NOMO-1 treated with DMSO at 0.1 percent for 48 hours (cell line): ENCODE data around the gene ITIH2.
"Not testable (repeated sequence)": the region's sequence is repeated elsewhere in the genome, so short reads cannot be mapped to it uniquely, and the experiment has no call there.

ENCODE experiments used
- DNase-seq: peaks from one replicate; lab custom pipeline; 2025; ENCODE audit not compliant: unreplicated experiment; lab: John Stamatoyannopoulos, UW

ITIH2 gene

DNA sequence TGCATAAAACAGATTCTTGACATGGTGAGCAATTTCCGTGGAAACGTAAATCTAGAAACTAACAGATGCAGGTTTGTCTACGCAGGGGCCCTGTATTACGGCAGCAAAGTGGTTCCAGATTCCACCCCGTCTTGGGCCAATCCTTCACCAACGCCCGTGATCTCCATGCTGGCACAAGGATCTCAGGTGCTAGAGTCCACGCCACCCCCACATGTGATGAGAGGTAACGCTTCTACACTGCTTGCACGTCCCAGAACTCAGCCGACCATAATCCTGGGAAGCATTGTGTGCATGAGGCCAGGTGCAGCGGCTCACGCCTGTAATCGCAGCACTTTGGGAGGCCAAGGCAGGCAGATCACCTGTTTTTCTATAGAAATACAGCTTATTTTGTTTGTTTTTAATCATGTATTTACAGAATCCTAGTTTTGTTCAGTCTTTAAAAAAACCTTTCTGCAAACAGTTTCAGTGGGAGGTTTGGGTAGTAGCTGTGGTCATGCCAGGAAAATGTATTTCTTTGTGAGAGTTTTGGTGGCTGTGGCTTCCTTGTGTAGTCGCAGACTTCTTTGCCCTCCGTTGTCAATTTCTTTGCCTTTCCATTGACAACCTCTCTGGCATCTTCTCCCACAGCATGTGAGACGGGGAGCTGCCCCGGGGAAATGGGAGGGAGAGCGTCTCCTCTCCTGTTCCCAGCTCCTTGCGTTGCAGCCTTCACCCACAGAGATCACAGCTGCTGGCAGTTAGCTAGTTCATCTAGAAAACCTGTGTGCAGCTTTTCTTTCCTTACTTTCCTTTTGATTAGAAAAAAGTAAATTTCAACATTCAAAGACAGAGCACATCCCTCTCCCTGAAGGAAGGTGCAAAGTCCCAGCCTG is 35.7 kb downstream of the ITIH2 start:
- no peak for DNase-seq

DNA sequence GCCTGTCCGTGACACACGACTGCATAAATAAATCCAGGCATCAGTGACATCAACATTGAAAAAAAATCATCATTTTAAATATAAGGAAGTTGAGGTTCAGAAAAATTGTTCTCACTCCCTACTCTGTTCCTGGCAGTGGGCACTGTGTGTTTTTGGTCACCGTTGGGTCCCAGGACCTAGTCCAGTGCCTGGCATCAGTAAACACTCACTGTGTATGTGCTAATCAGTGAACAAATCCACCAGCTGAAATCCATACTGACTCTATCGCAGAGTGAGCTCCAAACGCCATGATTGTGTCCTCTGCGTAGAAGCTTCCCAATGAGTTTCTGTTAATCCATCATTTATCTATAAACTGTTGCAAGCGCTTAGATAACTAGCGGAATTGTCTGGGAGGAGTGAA is 41.2 kb downstream of the ITIH2 start:
- no peak for DNase-seq

DNA sequence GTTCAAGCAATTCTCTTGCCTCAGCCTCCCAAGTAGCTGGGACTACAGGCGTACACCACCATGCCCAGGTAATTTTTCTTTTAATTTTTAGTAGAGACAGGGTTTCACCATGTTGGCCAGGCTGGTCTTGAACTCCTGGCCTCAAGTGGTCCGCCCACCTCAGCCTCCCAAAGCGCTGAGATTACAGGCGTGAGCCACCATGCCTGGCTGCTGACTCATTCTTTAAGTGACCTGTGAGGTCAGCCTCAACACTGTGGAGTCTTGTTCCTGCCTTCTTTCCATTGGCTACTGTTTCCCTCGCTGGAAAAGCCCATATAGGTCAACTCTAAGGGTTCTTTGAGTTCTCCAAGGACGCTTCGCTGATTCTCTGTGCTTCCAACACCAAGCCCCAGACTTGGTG is 45.5 kb downstream of the ITIH2 start:
- DNase-seq: not testable (repeated sequence)

DNA sequence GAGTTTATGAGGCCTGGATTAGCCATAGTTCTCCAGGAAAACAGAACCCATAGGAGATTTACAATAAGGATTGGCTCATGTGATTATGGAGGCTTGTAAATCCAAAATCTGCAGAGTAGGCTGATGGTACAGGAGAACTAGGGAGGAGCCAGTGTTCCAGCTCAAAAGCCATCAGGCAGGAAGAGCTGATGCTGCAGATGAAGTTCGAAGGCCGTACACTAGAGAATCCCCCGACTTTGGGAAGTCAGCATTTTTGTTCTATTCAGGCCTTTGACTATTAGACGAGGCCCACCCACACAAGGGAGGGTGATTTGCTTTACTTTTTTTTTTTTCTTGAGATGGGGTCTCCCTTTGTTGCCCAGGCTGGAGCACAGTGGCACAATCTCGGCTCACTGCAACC is 47.1 kb downstream of the ITIH2 start:
- DNase-seq: no peak

DNA sequence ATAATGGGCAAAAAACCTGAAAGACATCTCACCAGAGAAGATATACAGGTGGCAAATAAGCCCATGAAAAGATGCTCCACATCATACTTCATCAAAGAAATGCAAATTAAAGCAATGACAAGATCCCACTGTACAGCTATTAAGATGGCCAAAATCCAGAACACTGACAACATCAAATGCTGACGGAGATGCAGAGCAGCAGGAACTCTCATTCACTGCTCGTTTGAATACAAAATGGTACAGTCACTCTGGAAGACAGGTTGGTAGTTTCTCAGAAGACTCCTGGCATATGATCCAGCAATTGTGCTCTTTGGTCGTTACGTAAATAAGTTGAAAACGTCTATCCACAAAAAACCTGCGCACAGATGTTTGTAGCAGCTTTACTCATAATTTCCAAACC is 49.1 kb downstream of the ITIH2 start:
- no peak for DNase-seq

DNA sequence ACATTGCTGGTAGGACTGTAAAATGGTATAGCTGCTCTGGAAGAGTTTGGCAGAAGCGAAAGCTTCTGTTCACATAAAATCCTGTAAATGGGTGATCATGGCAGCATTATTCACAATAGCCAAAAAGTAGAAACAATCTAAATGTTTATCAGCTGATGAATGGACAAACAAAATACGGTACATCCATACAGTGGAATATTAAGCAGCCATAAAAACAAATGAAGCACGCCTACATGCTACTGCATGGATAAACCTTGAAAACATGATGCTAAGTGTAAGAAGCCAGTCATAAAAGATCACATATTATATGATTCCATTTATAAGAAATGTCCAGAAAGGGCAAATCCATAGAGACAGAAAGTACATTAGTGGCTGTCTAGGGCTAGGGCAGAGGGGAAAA is 52.0 kb downstream of the ITIH2 start:
- no peak for DNase-seq

DNA sequence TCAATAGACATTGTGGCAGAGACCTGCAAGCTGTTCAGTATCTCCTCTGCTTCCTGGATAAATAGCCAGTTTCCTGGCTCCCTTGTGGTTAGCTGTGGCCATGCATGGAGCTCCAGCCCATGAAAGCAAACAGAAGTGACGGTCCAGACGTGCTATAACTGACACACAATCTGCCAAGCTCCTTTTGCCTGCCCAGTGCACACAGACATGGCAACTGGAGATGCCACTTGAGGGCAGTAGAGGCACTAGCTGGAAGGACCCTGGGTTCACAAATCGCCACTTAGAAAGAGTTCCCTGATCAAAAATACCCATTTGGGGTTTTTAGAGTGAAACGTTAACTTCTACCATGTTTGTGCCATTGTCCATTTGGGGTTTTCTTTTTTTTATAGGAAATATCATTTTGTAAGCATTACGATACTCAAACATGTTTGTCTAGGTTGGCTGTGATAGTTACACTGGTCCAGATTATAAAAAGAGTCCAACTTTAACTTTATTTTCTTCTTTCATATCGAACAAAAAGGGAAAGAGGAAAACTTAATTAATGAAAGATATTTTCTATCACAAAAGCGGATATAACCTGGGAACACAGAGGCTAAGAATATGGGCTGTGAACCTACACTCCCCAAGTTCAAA is 53.4 kb downstream of the ITIH2 start:
- DNase-seq: no peak

DNA sequence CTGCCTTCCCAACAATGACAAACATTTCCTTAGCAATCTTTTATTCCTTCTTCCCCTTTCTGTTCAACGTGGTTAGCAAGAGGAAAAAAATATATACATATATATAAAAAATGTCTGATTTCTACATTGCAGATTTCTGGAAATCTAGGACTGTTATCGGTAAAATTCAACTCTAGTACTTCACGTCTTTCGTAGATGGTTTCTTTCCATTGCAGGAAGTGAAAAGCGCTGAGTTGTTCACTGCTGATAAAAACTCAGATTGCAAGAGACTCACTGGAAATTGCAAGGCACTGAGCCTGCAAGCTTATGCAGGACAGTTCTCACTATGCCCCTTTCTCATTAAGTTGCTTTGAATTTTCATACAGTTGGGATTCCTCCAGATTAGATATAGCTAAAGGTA is 60.8 kb downstream of the ITIH2 start:
- DNase-seq: peak; percentile 1

DNA sequence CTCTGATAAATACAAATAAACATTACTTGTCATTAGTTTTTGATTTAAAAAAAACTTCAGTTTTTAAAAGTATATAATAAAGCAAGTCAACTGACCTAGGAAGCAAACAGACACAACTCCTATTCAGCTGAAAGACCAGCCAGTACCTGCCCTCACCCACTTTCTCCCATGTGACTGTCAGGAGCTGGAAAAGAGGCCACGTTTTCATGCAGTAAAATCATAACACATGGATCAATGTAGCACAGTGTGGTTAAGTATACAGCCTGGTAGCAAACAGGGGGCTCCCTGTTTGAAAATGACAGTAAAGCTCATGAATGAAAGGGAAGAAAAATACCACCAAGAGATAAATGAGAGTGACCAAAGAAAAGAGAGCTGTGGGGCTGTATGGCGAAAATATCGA is 63.1 kb downstream of the ITIH2 start:
- DNase-seq: no peak

DNA sequence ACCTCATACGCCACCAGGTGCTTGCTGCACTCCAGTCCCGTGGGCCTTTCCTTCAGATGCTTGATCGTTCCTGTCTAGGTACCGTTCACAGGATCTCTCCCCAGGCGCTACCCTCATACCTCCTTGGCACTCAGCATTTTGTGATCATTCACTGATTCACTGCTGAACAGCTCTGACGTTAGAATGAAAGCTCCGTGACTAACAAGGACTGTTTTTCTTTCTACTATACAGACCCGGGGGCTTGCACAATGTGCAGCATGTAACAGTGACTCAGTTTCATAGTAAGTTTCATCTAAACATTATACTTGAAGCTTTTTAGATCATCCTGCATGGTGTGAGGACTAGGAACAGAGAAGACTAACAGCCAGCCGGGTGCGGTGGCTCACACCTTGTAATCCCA is 64.1 kb downstream of the ITIH2 start:
- DNase-seq: no peak

DNA sequence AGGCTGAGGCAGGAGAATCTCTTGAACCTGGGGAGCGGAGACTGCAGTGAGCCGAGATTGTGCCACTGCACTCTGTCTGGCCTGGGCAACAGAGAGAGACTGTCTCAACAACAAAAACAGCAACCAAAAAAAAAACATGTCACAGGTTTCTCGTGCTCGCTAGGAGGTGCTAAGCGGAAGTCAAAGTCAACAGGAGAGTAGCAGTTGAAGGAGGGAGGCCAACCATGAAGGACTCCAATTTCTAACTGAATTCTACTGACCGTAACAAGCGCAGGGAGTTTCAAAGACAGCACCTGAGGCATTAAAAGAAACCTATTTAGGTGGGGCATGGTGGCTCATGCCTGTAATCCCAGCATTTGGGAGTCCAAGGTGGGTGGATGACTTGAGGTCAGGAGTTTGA is 65.3 kb downstream of the ITIH2 start:
- DNase-seq: no peak

DNA sequence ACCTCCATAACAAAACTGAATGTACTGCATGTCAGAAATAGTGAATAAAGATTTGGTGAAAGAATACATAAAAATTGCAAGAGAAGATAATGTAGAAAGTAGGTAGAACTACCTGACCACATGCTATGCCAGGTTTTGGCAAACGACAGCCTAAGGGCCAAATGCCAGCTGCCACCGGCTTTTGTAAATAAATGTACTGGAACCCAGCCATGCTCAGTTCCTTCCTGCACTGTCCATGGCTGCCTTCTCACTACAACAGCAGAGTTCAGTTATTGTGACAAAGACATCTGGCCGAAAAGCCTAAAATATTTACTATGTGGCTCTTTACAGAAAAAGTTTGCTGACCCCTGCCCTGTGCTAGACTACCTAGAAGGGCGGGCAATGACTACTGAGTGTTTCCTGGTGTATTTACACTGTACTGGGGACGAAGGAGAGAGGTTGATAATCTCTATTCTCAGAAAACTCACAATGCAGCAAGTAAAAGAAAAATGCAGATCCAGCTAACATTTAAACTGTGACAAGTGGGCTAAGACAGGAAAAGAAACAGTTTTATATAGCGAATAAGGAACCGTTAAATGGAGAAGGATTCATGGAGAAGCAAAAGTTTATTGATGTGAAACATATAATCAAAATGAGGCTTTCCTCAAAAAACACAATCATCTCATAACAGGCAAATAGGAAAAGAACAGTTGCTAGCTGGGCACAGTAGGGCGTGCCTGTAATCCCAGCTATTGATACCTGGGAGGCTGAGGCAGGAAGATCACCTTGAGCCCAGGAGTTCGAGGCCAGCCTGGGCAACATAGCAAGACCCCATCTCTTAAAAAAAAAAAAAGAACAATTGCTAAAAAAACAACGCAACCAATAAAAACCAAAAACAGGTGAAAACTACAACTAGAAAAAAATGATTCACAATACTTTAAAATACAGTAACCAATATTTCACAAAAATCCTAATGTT is 71.0 kb downstream of the ITIH2 start:
- no peak for DNase-seq

DNA sequence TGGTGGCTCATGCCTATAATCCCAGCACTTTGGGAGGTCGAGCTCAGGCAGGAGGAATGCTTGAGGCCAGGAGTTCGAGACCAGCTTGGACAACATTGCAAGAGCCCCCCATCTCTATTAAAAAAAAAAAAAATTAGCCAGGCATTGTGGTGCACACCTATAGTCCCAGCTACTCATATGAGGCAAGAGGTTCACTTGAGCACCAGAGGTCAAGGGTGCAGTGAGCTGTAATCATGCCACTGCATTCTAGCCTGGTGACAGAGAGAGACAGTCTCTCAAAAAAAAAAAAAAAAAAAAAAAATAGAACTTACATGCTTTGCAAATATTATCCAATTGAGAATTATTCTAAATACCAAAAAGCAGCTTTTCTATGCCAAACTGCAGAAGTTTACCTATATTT is 73.7 kb downstream of the ITIH2 start:
- DNase-seq: no peak

DNA sequence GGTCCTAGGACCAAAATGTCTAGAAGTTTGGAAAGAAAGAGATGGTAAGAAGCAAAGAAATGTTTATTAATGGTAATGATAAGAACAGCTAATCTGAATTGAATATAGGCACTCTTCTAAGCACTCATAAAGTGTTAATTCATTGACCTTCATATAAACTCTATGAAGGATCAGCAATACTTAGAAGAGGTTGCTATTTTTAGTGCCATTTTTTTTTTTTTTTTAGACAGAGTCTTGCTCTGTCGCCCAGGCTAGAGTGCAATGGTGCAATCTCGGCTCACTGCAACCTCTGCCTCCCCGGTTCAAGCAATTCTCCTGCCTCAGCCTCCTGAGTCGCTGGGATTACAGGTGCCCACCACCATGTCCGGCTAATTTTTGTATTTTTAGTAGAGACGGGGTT is 79.1 kb downstream of the ITIH2 start:
- not testable (repeated sequence) for DNase-seq

DNA sequence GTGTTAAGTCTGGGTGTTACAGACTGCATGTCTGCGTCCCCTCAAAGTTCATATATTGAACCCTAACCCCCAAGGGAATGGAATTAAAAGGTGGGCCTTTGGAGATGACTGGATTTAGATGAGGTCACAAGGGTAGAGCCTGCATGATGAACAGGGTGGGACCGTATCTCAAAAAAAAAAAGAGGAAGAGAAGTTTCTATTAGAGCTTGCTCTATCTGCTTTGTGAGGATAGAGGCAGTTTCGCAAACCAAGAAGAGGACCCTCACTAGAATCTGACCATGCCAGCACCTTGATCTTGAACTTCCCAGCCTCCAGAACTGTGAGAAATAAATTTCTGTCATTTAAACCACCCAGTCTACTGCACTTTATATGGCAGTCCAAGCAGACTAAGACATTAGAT is 83.3 kb downstream of the ITIH2 start:
- DNase-seq: peak; percentile 44

DNA sequence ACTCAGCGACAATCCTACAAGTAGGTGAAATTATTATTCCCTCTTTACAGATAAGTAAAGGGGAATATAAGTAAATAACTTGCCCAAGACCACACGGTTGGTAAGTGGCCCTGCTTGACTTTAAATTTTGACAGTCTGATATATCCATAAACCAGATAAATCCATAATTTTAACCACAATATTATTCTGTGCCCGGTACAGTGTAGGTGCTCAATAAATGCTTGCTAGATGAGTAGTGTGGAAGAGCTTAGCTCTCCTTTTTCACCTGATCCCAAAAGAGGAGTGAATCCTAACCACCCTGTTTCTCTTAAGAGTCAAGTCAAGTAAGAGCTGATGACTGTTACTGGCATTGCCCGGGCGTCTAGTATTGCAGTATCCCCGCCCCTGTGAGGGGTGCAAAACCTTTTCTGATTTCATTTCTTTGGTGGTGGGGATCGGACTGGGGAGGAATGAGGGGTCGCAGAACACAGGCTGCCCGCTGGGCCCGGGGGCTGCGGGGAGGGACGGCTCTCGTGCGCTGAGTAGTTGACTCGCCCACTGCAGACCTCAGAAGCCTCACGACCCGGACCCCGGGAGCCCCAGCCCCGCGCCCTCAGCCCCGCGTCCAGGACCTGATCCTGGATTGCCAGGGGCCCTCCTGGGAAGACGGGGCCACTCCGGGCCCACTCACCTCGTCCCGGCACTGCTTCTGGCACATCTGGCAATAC is 84.2 kb downstream of the ITIH2 start:
- DNase-seq: no peak

DNA sequence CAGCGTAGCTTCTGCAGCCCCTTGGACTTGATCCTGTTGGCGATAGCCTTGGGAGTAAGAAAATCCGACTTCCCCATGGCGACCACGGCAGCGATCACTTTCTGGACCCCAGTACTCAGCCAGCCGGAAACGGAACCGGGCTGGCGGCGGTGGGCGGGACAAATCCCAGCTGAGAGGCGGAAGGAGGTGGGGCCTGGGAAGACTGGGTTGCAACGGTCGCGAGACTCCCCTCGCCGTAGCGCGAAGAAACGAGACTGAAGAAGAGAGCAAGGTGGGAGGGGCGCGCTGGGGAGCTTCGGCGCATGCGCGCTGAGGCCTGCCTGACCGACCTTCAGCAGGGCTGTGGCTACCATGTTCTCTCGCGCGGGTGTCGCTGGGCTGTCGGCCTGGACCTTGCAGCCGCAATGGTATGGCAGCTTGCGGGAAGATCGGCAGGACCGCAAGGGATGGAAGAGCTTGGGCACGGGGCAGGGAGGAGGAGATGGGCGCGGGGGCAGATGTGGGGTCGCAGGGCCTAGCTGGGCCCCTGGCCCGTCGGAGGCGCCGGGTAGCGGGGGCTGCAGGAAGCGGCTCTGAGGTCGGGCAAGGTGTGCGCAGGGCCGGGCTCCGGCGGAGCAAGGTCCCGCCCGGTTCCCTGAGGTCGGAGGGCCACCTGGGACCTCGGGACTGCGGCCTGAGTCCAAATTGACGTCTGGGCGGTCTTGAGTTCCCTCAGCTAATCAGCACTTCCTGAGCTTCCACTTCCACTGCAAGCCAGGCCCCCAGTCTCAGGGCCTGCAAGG is 84.9 kb downstream of the ITIH2 start, which contains the start of the genes ATP5F1C and KIN:
Gene ATP5F1C, plus strand, starts transcription at position 321 of the 782 bp plus-strand sequence. Its CDS starts 31 bp downstream, at position 352.
Gene KIN, minus strand, starts transcription at position 137 of the 782 bp plus-strand sequence. Its CDS starts 60 bp downstream, at position 77.
- DNase-seq: peak; percentile 95

DNA sequence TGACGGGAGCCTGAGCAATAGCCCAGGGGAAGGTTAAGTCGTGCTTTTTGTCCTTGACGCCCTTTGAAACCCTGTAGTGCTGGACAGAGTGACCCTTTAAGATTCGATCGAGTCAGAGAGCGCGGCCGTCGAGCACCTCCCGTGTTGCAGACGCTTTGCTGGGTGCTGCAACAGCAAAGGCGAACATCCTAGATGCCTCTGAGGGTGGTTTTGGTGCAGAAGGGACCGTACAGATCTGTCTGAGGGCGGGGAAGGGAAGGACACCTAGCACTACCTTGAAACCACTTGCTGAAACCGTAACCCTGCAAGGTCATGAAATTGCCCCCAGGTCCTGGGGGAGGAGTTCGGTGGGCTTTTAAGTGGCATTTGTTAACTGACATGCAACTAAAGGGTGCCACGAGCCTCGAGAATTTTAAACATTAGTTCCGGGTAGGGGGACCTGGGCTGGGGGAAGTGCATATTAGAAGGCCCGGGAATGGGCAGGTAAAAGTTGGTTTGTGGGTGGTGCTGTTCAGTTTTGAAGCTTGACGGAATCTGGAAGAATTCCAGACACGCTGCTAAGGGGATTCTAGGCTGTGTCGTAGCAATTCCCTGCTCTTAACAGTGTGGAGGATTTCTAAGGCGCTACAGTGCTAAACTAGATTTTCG is 85.6 kb downstream of the ITIH2 start:
- no peak for DNase-seq

DNA sequence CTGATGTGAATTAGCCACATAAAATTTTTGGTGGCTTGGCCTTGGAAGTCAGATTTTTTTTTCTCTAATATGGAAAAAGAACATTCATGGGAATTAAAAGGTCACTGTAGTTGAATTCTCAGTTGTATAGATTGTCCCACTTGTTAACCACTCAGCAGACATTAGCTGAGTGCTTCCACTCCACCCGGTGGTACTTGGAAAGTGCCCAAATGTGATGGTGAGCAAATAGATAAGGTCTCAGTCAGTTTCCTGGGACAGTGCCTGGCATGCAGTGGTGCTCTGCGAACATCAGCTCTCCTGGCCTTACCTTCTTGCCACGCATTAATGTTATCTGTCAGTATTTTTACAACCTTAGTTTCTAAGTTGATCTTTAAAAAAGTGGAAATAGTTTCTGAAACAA is 86.3 kb downstream of the ITIH2 start:
- DNase-seq: no peak
